ENCODE measurements around the gene PAQR5.

DNA sequence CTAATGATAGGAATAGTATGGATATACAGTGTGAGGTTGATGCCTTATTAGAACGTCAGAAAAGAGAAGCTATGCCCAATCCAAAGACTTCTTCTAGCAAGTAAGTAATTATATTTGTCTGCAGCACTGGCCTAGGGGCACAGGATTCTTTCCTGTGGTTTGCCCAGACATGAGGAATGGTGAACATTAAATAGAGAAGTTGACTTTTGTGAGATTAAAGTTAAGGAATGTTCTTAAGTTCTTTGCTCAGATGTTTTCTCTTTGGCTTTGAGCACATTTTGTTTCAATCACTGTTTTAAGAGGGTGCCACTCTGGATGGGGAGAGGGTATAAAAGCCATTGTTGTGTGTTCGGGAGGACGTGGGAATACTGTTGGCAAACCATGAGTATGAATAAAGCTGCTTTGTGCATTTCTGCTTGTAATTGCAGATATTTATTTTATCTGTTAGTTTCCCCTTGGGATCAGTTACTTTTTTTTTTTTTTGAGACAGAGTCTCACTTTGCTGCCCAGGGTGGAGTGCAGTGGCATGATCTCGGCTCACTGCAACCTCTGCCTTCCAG, 123.7 kb downstream of the PAQR5 start:
- TF ChIP-seq, protein P1, sequence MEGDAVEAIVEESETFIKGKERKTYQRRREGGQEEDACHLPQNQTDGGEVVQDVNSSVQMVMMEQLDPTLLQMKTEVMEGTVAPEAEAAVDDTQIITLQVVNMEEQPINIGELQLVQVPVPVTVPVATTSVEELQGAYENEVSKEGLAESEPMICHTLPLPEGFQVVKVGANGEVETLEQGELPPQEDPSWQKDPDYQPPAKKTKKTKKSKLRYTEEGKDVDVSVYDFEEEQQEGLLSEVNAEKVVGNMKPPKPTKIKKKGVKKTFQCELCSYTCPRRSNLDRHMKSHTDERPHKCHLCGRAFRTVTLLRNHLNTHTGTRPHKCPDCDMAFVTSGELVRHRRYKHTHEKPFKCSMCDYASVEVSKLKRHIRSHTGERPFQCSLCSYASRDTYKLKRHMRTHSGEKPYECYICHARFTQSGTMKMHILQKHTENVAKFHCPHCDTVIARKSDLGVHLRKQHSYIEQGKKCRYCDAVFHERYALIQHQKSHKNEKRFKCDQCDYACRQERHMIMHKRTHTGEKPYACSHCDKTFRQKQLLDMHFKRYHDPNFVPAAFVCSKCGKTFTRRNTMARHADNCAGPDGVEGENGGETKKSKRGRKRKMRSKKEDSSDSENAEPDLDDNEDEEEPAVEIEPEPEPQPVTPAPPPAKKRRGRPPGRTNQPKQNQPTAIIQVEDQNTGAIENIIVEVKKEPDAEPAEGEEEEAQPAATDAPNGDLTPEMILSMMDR (conservative IDR thresholded peaks at IDR 0.05; ENCODE audit: low read length): no peak
- no peak for TF ChIP-seq EZH2phosphoT487 (IDR thresholded peaks at IDR 0.05; ENCODE audit: borderline replicate concordance)

Measured in Loucy (cell line).